HG02759 (cell line): ENCODE measurements around the gene CYTH1.

Experiments
- ATAC-seq: cut with Tn5 transposase; IDR thresholded peaks from one replicate; pipeline ENCODE4 v1.9.1; 2021; ENCODE audit warnings: mild to moderate bottlenecking, moderate library complexity; ENCODE audit not compliant: unreplicated experiment

The CYTH1 gene

DNA sequence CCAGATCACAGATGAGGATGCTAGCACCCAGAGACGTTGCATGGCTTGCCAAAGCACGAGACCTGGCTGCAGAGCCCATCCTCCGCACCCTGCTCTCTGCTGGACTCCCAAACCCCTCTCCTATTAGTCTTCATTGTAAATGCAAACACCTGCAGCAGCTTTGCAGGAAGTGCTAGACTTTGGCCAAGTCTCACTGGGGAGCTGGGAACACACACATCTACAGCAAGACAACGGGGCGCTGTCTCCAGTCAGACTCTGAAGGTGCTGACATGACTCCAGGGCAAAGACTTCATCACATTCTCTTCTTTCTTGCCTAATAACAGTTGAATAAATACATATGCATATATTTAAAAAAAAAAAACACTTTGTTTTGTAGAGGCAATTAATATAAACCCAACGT is 43.8 kb downstream of the CYTH1 start:
- no peak for ATAC-seq

DNA sequence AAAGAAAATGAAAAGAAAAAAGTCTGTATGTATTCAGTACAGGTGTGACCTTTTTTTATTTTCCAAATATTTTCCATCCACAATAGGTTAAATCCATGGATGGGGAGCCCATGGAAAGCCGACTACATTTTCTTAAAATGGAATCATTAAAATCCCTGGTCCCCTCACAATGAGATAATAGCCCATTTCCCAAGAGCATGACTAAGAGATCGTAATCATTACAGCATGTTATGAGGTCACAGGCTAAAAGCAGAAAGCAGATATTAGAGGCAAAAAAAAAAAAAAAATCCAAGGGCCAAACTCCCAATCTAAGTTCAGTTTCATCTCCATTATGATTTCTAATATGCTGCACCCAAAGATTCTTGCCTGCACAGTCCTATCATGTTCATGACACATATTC is 44.7 kb downstream of the CYTH1 start:
- no peak for ATAC-seq

DNA sequence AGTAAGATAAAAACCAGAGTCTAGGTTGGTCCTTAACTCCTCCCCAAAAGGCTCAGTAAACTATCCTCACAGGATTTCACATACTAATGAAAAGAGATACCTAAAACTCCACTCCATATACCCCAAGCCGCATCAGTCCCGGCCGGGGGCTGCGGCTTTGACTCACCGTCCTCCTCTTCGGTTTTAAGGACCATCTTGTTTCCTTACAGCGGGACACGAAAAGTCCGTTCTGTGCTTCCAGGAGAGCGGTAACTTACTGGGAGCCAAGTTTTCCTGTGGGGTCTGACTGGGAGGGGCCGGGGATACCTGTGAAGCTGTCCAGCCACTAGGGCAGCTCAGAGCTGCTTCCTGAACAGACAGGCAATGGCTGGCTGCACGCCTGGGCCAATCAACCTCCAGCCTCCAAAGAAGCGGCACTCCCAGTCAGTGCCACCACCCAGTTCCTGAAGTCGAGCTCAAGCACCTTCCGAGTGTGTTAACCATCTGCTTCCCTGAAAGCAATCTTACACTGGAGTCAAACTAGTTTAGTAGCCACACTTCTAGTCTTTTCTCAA is 45.5 kb downstream of the CYTH1 start:
- ATAC-seq: peak; percentile 58

DNA sequence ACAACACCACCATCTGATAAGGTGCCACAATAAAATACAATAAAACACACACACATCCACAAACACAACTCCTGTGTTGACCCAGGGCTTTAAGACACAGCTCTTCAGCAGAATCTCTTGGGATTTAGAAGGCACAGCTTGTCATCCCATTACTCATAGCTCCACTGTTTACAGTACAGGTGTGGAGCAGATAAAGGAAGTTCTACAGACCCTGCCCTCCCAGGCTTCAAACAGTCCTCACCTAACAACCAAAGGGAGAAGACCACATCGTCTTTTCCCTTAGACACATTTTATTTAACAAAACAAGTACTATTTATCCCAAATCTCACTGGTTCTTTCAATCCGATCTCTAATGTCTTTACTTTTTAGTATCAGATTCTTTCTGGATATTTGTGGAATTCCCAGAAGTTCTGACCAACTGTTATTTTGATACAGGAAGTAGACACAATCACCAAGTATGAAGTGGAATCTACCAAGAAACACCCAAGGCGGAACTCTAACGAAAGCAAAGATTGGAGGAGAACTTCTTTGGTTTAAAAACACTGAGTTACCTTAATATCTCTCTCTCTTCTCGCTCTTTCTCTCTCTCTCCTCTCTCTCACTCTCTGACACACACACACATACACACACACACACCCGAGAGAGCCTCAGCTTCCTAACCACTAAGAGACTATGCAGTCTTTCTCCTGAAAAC is 46.1 kb downstream of the CYTH1 start:
- no peak for ATAC-seq

DNA sequence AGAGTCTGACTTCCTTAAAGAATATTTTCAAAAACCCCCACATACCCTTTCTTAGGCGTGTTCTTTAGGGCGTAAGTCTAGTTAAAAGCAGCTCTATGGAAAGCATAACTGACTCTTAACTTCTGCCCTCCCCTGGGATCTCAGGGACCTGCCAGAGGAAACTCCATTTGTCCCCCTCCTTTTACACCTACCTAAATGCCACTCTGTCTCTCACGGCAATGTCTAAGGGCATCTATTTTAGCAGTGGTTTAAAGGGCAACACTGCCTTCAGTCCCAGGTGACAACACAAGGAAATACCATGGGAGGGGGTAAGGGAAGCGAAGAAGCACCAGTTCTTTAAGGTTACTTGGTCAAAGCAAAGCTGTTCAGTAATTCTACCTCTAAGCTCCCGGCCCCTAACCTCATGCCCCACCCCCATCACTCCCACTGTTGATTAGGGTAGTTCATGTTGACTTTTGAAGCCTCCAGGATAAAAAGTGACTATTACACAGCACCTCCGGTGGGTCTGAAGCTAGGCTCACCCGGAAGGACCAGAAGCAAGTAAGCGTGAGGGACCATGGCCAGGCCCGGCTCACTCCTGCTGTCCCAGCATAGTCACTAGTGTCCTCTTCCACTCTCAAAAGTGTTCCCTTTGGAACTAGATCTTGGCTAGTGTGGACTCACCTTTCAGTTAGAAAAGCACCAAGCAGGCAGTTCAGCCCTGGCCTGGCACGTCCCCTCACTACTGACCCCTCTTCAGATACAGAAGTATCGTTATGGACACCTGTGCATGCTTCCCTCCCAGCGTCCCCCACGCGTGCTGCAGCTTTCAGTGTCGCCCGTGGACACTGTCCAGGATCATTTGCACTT is 47.1 kb downstream of the CYTH1 start:
- ATAC-seq: no peak

DNA sequence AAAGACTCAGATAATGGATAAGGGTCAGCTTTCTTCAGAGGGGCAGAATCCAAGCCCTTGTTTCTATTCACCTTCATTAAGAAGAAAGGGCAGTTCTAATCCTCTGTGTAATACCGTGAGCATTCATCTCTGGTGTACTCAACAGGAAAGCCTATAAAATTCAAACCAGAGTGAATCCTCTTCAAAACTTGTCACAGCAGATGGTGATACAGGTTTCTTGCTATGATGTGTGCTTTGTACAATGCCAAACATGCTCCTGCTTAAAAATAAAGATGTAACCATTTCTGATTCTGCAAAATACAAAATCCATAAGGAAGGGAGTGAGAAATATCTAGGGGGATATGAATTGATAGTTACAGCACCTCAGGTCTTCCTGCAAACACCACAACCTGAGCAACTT is 49.7 kb downstream of the CYTH1 start:
- no peak for ATAC-seq

DNA sequence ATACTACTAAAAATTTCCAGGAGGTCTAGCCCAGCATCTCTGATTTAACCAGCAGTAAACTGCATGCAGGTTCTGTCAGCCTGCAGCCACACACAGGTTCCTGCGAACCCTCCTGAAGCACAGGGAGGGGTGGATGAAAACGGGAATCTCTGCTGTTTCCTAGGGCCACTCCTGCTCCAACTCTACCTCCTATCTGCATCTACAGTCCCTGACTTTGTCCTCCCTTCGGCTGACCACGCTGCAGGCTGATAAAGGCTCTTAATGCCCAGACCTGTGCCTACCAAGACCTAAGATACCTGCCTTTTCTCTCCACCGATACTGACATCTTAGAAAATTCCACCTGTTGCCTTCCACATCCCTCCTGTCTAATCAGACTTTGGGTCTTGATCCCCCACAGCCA is 50.2 kb downstream of the CYTH1 start:
- no peak for ATAC-seq

DNA sequence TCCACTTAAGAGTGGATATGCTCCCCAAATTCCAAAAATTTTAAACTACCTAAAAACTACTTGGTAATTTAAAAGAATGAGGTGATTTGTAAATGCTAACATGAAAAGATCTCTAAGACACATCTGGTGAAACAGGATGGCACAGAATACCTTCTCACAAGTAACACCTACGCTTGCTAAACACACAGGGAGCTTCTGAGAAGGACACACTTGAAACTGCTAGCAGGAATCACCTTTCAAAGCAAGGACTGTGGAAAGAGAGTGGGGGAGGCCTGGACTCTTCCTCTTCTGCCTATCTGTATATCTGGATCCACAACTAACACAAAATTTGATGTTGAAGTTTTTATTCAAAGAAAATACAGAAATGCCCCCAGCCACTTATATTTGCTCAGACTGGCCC is 52.4 kb downstream of the CYTH1 start:
- no peak for ATAC-seq

DNA sequence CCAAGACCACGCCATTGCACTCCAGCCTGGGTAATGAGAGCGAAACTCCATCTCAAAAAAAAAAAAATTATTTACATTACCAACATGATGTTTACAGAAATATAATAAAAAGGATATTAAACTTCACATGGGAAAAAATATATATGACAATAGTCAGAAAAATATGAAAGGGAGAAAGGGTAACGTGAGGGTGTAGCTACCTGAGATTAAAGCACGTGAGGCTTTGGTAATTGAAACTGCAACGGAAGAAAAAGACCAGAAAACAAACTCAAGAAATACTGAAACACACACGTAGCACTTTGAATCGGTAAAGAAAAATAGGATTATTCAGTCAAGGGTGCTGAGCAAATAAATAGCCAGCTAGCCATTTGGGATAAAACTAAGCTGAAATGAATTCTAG is 53.6 kb downstream of the CYTH1 start:
- no peak for ATAC-seq

DNA sequence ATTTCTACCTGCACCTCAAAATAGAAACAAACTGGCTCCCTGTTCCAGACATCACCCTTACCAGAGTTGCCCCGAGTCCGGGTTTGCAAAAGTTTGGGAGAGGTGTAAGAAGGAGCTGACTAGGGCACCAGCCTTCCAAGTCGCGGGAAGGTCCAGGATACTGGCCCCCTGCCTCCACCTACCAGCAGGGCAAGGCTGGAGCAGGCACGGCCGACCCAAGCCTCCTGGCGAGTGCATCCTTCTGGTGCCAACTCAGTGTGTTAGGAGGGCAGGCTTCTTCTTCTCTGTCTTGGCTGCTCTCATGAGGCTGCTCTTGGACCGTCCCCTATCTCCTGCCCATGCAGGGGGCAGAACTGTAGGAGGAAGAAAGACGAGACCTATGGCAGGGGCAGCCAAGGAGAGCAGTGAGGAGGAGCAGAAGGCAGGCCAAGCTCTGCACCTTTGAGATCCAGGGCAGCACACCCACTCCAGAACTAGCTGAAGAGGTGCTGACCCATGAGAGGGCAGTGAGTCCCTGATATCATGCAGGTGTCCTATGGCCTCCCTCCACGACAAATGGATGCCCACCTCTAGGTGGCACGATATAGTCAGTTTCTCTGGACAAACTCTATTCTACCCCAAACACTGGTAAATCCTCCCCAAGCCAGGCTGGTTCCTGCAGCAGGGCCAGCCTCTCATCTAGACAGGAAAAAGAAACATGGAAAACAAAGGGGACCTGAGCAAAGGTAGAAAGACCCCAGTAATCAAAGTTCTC is 54.4 kb downstream of the CYTH1 start:
- ATAC-seq: no peak

DNA sequence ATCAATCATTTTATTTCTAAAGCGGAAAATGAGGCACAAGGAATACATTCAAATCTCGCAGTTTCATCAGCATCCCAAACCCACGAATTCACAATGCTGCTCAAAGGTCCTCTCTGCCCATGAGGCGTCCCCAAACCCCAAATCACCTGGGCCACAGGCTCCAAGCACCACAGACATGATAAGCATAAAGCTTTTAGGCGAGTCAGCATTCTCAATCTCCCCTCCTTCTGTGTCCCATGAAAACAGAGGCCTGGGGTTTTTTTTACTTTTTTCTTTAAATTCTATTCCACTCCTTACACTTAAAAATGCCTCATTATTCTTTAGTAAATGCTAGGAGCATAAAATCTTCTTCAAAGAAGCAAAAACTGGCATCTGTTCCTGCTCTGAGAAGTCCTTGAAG is 55.0 kb downstream of the CYTH1 start:
- ATAC-seq: no peak

DNA sequence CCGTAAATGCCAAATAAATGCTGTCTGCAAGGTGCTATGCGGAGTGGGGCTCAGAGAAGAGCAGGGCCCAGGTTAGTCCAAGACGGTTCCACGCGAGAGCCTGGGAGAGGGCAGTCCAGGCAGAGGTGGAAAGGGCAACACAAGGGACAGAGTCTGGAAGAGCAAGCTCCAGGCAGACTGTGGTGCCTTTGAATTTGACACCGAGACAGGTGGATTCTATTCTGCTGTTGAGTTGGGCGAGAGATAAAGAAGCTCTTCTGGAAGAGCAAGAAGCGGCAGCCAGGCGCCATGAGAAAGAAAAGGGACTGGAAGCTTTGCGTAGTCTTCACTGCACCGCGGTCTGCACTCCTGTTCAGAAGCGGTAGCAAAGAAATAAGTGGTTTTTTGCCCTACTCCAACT is 55.6 kb downstream of the CYTH1 start:
- no peak for ATAC-seq

DNA sequence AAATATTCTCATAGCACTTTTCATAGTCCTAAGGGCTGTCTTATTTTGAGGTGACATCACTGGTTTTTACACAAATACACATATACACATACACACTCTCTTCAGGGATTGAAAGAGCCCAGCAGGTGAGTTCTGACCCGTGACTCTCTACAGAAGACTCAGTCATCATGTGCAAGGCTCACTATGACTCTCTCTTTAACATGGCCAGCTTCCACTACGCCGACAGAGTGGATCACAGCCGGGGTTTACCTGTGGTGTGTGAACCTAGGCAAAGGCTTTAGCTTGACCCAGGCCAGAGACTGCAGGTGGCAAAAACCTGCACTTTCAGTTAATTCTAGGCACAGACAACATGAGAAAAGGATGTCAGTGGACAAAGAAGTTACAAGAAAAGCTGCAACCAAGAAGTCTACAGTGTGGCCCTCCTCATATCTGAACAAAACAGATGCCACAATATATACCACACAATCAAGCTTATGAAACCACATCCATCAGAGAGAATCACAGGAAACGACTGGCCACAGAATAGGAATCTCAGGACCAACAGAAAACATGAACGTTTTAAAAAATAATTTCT is 56.5 kb downstream of the CYTH1 start:
- ATAC-seq: peak; percentile 53

DNA sequence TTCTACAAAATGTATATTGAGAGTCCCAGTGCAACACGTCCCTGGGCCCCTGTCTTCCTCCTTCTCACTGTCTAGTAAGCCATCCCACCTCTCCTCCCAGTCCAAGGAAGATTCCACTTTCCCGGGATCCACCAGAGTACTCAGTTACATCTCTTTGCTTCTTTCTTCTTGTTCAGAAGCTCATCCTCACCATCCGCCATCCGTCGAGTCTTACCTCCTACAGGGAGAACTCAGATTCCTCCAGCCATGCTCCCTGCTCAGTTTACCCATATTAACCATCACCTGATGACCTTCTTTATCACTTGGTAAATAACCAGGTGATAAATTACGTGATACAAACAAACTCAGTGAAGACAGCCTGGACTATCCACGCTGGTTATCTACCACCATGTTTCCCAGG is 57.1 kb downstream of the CYTH1 start:
- ATAC-seq: no peak

DNA sequence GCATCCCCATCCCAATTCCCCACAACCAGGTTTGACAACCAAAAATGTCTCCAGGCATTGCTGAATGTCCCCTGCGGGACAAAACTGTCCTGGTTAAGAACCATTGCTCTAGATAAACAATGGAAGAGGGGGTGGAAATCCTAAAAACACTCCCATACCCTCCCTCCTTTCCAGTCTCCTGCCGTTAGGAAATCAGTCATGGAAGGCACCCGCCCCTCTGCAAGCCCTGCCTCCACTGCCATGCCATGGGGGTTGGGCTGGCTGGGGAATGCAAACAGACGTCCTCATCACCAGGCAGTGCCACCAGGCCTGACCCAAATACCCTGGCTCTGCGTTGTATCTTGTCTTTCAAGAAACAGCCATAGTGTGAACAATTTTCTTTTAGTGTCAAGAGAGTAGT is 57.5 kb downstream of the CYTH1 start:
- ATAC-seq: no peak

DNA sequence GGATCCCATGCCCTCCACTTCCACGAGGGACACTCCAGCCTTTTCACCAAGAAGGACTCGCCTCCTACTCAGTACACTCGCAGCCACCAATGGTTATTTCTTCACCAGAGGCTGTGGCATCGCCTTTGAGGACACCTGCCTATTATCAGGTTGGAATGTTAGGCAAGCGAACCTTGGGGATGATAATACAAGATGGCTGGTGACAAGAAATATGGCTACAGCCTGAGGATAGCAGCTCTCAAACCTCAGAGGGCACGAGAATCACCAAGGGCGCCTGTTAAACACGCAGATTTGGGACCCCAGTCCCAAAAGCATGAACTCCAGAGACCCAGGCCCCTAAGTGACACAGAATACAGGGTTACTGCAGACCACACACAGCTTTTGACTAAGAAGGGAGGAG is 58.1 kb downstream of the CYTH1 start:
- ATAC-seq: no peak

DNA sequence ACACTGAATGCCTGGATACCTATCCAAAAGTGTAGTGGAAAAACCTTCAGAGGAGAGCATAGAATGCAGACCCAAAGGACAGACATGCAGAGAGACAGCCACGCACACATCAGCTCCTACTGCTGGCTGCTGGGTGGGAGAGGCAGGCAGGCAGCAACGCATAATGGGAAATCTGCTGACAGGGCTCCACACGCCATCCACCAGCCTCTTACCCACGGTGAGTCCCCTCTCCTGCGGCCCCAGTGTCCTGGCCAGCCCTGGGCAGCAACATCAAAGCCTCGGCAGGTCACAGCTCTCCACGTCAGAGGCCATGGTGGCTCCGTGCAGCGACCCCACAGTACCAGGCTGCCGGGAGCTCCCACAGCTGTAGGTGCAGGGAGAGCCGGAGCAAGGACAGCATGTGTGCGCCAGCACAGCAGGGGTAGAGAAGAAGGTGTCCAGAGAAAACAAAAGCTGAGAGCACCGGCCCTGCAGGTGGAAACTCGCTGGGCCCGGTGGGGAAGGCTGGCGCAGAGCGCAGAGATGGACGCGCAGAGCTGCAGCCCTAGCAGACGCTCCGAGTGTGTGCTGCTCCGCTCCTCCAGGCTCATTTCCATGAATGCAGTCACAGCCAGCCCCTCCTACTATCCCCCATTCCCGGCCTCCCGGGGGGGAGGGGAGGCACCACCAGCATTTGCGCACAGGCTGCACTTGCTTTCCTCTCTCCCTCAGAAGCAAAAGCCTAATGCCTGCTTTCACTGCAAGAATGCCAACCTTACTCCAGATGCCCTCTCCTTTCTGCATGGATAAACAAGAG is 58.9 kb downstream of the CYTH1 start:
- ATAC-seq: no peak

DNA sequence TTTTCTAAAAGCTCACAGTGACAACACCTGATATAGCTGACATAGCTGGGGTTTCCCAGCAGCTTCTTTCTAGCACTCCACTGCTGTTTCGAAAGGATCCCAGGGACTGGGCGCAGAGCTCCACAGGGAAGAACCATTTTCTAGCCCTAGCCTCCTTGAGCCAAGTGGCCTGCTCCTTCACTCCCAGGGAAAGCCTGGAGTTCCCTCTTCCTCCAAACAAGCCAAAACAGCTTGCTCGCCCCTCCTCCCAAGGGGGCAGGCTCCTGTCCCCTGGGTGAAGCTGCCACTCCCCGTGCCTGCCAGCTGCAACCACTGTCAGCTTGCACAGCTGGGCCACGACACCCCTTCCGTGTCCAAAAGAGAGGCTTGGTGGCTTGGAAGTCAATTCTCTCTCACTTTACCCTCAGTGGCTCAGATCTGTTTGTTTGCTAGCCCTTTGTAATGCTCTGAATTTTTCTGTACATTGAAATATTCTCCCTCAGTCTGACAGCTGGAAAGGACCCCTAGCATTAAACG is 59.8 kb downstream of the CYTH1 start:
- peak; percentile 49 for ATAC-seq

DNA sequence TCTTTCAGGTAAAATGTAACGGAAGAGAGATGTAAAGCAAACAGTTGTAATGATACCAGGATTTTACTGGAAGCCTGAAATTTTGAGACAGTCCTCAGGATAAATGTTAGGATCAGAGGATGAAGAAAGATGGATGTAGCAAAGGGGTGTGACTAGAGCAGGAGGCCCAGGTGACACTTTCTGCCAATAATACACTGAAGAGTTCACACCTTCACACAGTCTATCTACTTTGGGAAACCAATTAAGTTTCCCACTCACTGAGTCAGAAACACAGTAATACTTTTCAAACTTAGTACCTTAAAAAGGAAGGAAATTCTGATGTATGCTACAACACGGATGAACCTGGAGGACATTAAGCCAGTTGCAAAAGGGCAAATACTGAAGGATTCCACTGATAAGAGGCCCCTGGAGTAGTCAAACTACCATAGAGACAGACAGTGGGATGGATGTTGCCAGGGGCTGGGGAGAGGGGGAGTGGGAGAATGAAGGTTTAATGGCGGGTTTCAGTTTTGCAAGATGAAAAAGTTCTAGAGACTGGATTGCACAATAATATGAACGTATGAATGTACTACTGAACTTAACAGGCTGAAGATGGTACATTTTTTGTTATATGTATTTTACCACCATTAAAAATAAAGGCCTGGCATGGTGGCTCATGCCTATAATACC is 62.3 kb downstream of the CYTH1 start:
- ATAC-seq: no peak
